Stimulated activated naive CD8-positive, alpha-beta T cell treated with anti-CD3 and anti-CD28 coated beads, Interleukin-15, Interleukin-2, amounts not matched to agents 100 U/mL and 50 U/mL, for 24 hours (primary cell): Measurements from ENCODE around the gene DMTF1.
"Not testable (repeated sequence)": the region's sequence is repeated elsewhere in the genome, so short reads cannot be mapped to it uniquely, and the experiment has no call there.

Experiments
- ATAC-seq: fragments of 150-1000 bp; cut with Tn5 transposase; one replicate; pipeline ENCODE4 v1.10.0; 2021
- DNase-seq: peaks from one replicate; pipeline ENCODE4 v3.0.0; 2021

The DMTF1 gene

GRCh38 chr7:87152112-87152896 is at the start of gene DMTF1:
DMTF1 (plus strand) TSS chr7:87152453; CDS start chr7:87164942, 12,489 bp downstream.
- peak; percentile 92 for DNase-seq
- ATAC-seq = peak; percentile 91

- ATAC-seq (no peak), DNase-seq (no peak)
These were observed 46.9 kb upstream of the DMTF1 start for GRCh38 chr7:87105401-87105800.

- no peak for ATAC-seq
- no peak for DNase-seq
These were observed 45.2 kb upstream of the DMTF1 start for GRCh38 chr7:87106974-87107612.

- no peak for ATAC-seq
- no peak for DNase-seq
These were observed 44.1 kb upstream of the DMTF1 start for GRCh38 chr7:87107949-87108776.

- DNase-seq (no peak), ATAC-seq (no peak)
These were observed 41.5 kb upstream of the DMTF1 start for GRCh38 chr7:87110778-87111177.

- DNase-seq = no peak
- no peak for ATAC-seq
These were observed 40.4 kb upstream of the DMTF1 start for GRCh38 chr7:87111877-87112276.

- no peak for DNase-seq
- no peak for ATAC-seq
These were observed 39.2 kb upstream of the DMTF1 start for GRCh38 chr7:87113077-87113476.

- DNase-seq, ATAC-seq: not testable (repeated sequence)
These were observed 38.3 kb upstream of the DMTF1 start for GRCh38 chr7:87113904-87114303.

- DNase-seq, ATAC-seq: not testable (repeated sequence)
These were observed 36.5 kb upstream of the DMTF1 start for GRCh38 chr7:87115772-87116171.

- DNase-seq (no peak), ATAC-seq (peak; percentile 19)
These were observed 35.9 kb upstream of the DMTF1 start for GRCh38 chr7:87116315-87116714.

- no peak for DNase-seq
- ATAC-seq = no peak
These were observed 32.7 kb upstream of the DMTF1 start for GRCh38 chr7:87119581-87119980.

- DNase-seq (no peak), ATAC-seq (no peak)
These were observed 29.1 kb upstream of the DMTF1 start for GRCh38 chr7:87123105-87123504.

- DNase-seq (no peak), ATAC-seq (no peak)
These were observed 25.2 kb upstream of the DMTF1 start for GRCh38 chr7:87127019-87127418.

- ATAC-seq = no peak
These were observed 23.4 kb upstream of the DMTF1 start for GRCh38 chr7:87128861-87129267.

GRCh38 chr7:87129332-87129731 is 22.9 kb upstream of the DMTF1 start:
- DNase-seq (no peak), ATAC-seq (no peak)

More at GRCh38 chr7:87128861-87129267, 23.4 kb upstream of the DMTF1 start:
- no peak for DNase-seq

GRCh38 chr7:87129848-87130247 is 22.4 kb upstream of the DMTF1 start:
- DNase-seq = no peak
- no peak for ATAC-seq

GRCh38 chr7:87131771-87132170 is 20.5 kb upstream of the DMTF1 start:
- DNase-seq = no peak
- ATAC-seq = no peak

- ATAC-seq (no peak), DNase-seq (no peak)
These were observed 15.0 kb upstream of the DMTF1 start for GRCh38 chr7:87137271-87137670.

- DNase-seq (no peak), ATAC-seq (no peak)
These were observed 12.7 kb upstream of the DMTF1 start for GRCh38 chr7:87139514-87139913.

- ATAC-seq (no peak), DNase-seq (no peak)
These were observed 11.9 kb upstream of the DMTF1 start for GRCh38 chr7:87140271-87140748.

- ATAC-seq (no peak), DNase-seq (no peak)
These were observed 8.0 kb upstream of the DMTF1 start for GRCh38 chr7:87144173-87144657.

GRCh38 chr7:87146740-87147386 is 5.4 kb upstream of the DMTF1 start:
- DNase-seq (no peak), ATAC-seq (no peak)
